ENCODE results near the gene REXO1. TPM values are rescaled to one million over a fixed set of nuclear protein-coding genes. Genes with fewer than 3 reads are reported as not detected.

The REXO1 gene
- total and polyA plus RNA-seq, 2 of the 8 experiments (the other 6 are each of a cell fraction or from before 2014, with no cell fraction given) = 42.4 to 44.3 TPM

DNA sequence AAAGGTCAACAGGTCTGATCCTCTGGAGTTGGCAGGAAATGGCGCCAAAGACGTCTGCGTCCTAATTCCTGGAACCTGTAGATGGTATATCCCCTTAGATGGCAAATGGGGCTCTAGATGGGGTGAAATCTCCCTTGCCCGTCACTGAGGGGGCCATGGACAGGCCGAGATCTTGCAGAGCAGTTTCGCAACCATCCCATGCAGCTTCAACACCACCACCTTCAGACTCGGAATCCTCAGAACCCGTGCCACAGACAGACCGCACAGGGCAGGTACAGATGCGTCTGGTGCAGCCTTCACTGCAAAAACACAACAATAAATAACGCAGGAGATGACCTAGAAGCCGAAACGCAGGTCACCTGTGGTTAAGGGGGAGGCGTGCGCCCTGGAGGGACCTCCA lies 17.7 kb downstream of the REXO1 start (continued):
- TF ChIP-seq CHD7 (IDR thresholded peaks at IDR 0.05; ENCODE audit: insufficient replicate concordance, low read length) = no peak
- TF ChIP-seq JUN (IDR thresholded peaks at IDR 0.05; ENCODE audit: low read depth, low read length) = no peak
- TF ChIP-seq JUND (IDR thresholded peaks at IDR 0.05; ENCODE audit: low read length) = no peak
- no peak for TF ChIP-seq SAP30 (IDR thresholded peaks at IDR 0.05; ENCODE audit: insufficient read depth, insufficient replicate concordance, low read length)
- no peak for TF ChIP-seq EZH2 (IDR thresholded peaks at IDR 0.05; ENCODE audit: low read depth, low read length, severe bottlenecking)
- TF ChIP-seq KDM1A (IDR thresholded peaks at IDR 0.05; ENCODE audit: borderline replicate concordance, low read length) = no peak
- TF ChIP-seq CHD1 (IDR thresholded peaks at IDR 0.05; ENCODE audit: low read depth, low read length) = no peak
- TF ChIP-seq YY1 (IDR thresholded peaks at IDR 0.05; ENCODE audit: low read depth, low read length) = no peak
- TF ChIP-seq TAF7 (optimal IDR thresholded peaks at IDR 0.05; ENCODE audit: borderline replicate concordance, low read depth, low read length) = no peak
- TF ChIP-seq CHD2 (IDR thresholded peaks at IDR 0.05; ENCODE audit: low read length) = no peak

All from H1 (cell line).